ENCODE results near the gene NHLRC2.
"Not testable (repeated sequence)": the region's sequence is repeated elsewhere in the genome, so short reads cannot be mapped to it uniquely, and the experiment has no call there.

NHLRC2 gene

GRCh38 chr10:113911839-113912238, 57.4 kb downstream of the NHLRC2 start:
- no peak for DNase-seq

- no peak for DNase-seq
Measured at GRCh38 chr10:113912582-113912981, 58.1 kb downstream of the NHLRC2 start.

- DNase-seq: no peak
Measured at GRCh38 chr10:113914956-113915355, 60.5 kb downstream of the NHLRC2 start.

GRCh38 chr10:113915540-113915939, 61.1 kb downstream of the NHLRC2 start:
- no peak for DNase-seq

- no peak for DNase-seq
Measured at GRCh38 chr10:113916053-113916452, 61.6 kb downstream of the NHLRC2 start.

GRCh38 chr10:113917636-113918035, 63.2 kb downstream of the NHLRC2 start:
- no peak for DNase-seq

GRCh38 chr10:113920114-113920513, 65.7 kb downstream of the NHLRC2 start:
- no peak for DNase-seq

GRCh38 chr10:113920875-113921274, 66.4 kb downstream of the NHLRC2 start:
- no peak for DNase-seq

- DNase-seq: no peak
Measured at GRCh38 chr10:113921561-113922370, 67.3 kb downstream of the NHLRC2 start.

GRCh38 chr10:113922787-113923570, 68.5 kb downstream of the NHLRC2 start:
- DNase-seq: no peak

GRCh38 chr10:113924186-113924585, 69.7 kb downstream of the NHLRC2 start:
- DNase-seq: no peak

- DNase-seq: no peak
Measured at GRCh38 chr10:113924664-113925063, 70.2 kb downstream of the NHLRC2 start.

- DNase-seq: no peak
Measured at GRCh38 chr10:113927440-113927839, 73.0 kb downstream of the NHLRC2 start.

GRCh38 chr10:113928830-113929229, 74.4 kb downstream of the NHLRC2 start:
- DNase-seq: no peak

- no peak for DNase-seq
Measured at GRCh38 chr10:113929522-113929921, 75.1 kb downstream of the NHLRC2 start.

- no peak for DNase-seq
Measured at GRCh38 chr10:113930482-113931057, 76.1 kb downstream of the NHLRC2 start.

GRCh38 chr10:113932854-113933253, 78.4 kb downstream of the NHLRC2 start:
- DNase-seq: no peak

GRCh38 chr10:113933894-113934532, 79.6 kb downstream of the NHLRC2 start:
- DNase-seq: no peak

- DNase-seq: no peak
Measured at GRCh38 chr10:113937258-113937657, 82.8 kb downstream of the NHLRC2 start.

GRCh38 chr10:113937756-113938155, 83.3 kb downstream of the NHLRC2 start:
- DNase-seq: no peak

- DNase-seq: no peak
Measured at GRCh38 chr10:113939212-113939860, 84.9 kb downstream of the NHLRC2 start.

- no peak for DNase-seq
Measured at GRCh38 chr10:113941140-113941539, 86.7 kb downstream of the NHLRC2 start.

- DNase-seq: not testable (repeated sequence)
Measured at GRCh38 chr10:113943196-113943595, 88.7 kb downstream of the NHLRC2 start.
